Measurements from ENCODE around the gene ITGB7. TPM values are rescaled to one million over a fixed set of nuclear protein-coding genes. Genes with fewer than 3 reads are reported as not detected.
A peak's percentile ranks its signal among the peaks of the same experiment; 100 is the strongest.

The ITGB7 gene
- total RNA-seq, 1 donor from 2014 or later = not detected

GRCh38 chr12:53159195-53159839 is 47.7 kb downstream of the ITGB7 start:
- H4K20me1 ChIP-seq (ENCODE audit: low read depth) = no peaks in the 10 kb centered on the region
- H3K36me3 ChIP-seq = no peaks in the 10 kb centered on the region
- H3K4me3 ChIP-seq = no peak overlapping the region
- no peak overlapping the region for H3K4me3 Mint-ChIP-seq
- H3K27ac ChIP-seq = no peak overlapping the region
- peak overlapping the region; percentile 6 for H3K27ac Mint-ChIP-seq
- peak; percentile 85 for DNase-seq (ENCODE audit: low spot score)
- H3K9me3 ChIP-seq (ENCODE audit: low read depth) = no peaks in the 10 kb centered on the region
- peak overlapping the region; percentile 46 for H3K4me2 ChIP-seq
- peaks cover 4% of the 10 kb centered on the region for H3K4me1 ChIP-seq
- TF ChIP-seq EZH2phosphoT487 (IDR thresholded peaks at IDR 0.05) = no peak
- TF ChIP-seq CTCF (IDR thresholded peaks at IDR 0.05) = peak; percentile 96
- no peaks in the 10 kb centered on the region for H3K27me3 ChIP-seq
- peaks cover 5% of the 10 kb centered on the region for H3F3A ChIP-seq (ENCODE audit: low read depth)
- no peaks in the 10 kb centered on the region for H3K36me3 Mint-ChIP-seq
- H3K9ac ChIP-seq = no peak overlapping the region
- H3K9me3 Mint-ChIP-seq = no peaks in the 10 kb centered on the region
- peaks cover 2% of the 10 kb centered on the region for H3K27me3 Mint-ChIP-seq (ENCODE audit: insufficient read depth, low read depth)
- H3K79me2 ChIP-seq (ENCODE audit: low read depth) = no peaks in the 10 kb centered on the region
- peaks cover 7% of the 10 kb centered on the region for H3K4me1 Mint-ChIP-seq
- peak overlapping the region; percentile 86 for H2AFZ ChIP-seq (replicated peaks)

- no peak overlapping the region for H2AFZ ChIP-seq (replicated peaks)
- no peaks in the 10 kb centered on the region for H3K9me3 ChIP-seq (ENCODE audit: low read depth)
- no peaks in the 10 kb centered on the region for H3K36me3 Mint-ChIP-seq
- H3K4me3 ChIP-seq = no peak overlapping the region
- H3K27me3 ChIP-seq = no peaks in the 10 kb centered on the region
- H3K36me3 ChIP-seq = no peaks in the 10 kb centered on the region
- TF ChIP-seq CTCF (IDR thresholded peaks at IDR 0.05) (no peak), EZH2 (IDR thresholded peaks at IDR 0.05) (no peak), EZH2phosphoT487 (IDR thresholded peaks at IDR 0.05) (no peak)
- no peaks in the 10 kb centered on the region for H3K79me2 ChIP-seq (ENCODE audit: low read depth)
- no peak overlapping the region for H3K27ac Mint-ChIP-seq
- no peak overlapping the region for H3K4me2 ChIP-seq
- H3K27me3 Mint-ChIP-seq (ENCODE audit: insufficient read depth, low read depth) = peaks cover 7% of the 10 kb centered on the region
- H3K4me3 Mint-ChIP-seq = no peak overlapping the region
- H3K9me3 Mint-ChIP-seq = no peaks in the 10 kb centered on the region
- H3F3A ChIP-seq (ENCODE audit: low read depth) = peaks cover 6% of the 10 kb centered on the region
- no peaks in the 10 kb centered on the region for H3K4me1 ChIP-seq
- H3K4me1 Mint-ChIP-seq = peaks cover 4% of the 10 kb centered on the region
- H3K27ac ChIP-seq = no peak overlapping the region
- H4K20me1 ChIP-seq (ENCODE audit: low read depth) = no peaks in the 10 kb centered on the region
- H3K9ac ChIP-seq = no peak overlapping the region
- no peak for DNase-seq (ENCODE audit: low spot score)
Observed at GRCh38 chr12:53152390-53152789, 54.7 kb downstream of the ITGB7 start.

GRCh38 chr12:53151039-53151438 is 56.0 kb downstream of the ITGB7 start:
- Histone ChIP-seq H3K4me1 (no peaks in the 10 kb centered on the region), H3K9me3 (ENCODE audit: low read depth) (no peaks in the 10 kb centered on the region)
- H3K27me3 Mint-ChIP-seq (ENCODE audit: insufficient read depth, low read depth) = peaks cover 7% of the 10 kb centered on the region

More at GRCh38 chr12:53151039-53151438, 56.0 kb downstream of the ITGB7 start:
- Histone ChIP-seq H3K27ac (no peak overlapping the region), H2AFZ (replicated peaks) (no peak overlapping the region), H3K36me3 (no peaks in the 10 kb centered on the region), H3K27me3 (no peaks in the 10 kb centered on the region), H3K4me3 (no peak overlapping the region), H3K9ac (no peak overlapping the region), H4K20me1 (ENCODE audit: low read depth) (no peaks in the 10 kb centered on the region), H3F3A (ENCODE audit: low read depth) (peaks cover 15% of the 10 kb centered on the region), H3K79me2 (ENCODE audit: low read depth) (no peaks in the 10 kb centered on the region), H3K4me2 (no peak overlapping the region)
- no peak for DNase-seq (ENCODE audit: low spot score)
- TF ChIP-seq CTCF (IDR thresholded peaks at IDR 0.05) (no peak), EZH2 (IDR thresholded peaks at IDR 0.05) (no peak), EZH2phosphoT487 (IDR thresholded peaks at IDR 0.05) (no peak)
- H3K9me3 Mint-ChIP-seq = no peaks in the 10 kb centered on the region
- no peak overlapping the region for H3K4me3 Mint-ChIP-seq
- H3K36me3 Mint-ChIP-seq = no peaks in the 10 kb centered on the region
- H3K27ac Mint-ChIP-seq = no peak overlapping the region
- H3K4me1 Mint-ChIP-seq = peaks cover 4% of the 10 kb centered on the region
